LoVo (cell line): ENCODE data around the gene AATK.
"Not testable (repeated sequence)": the region's sequence is repeated elsewhere in the genome, so short reads cannot be mapped to it uniquely, and the experiment has no call there.

ENCODE experiments used
- DNase-seq: peaks from one replicate; pipeline ENCODE4 v3.0.0-alpha.2; 2016; ENCODE audit warnings: low spot score

AATK gene

GRCh38 chr17:81161536-81161935, 4.5 kb downstream of the AATK start:
- no peak for DNase-seq

- no peak for DNase-seq
These were observed 5.1 kb downstream of the AATK start for GRCh38 chr17:81160747-81161453.

- DNase-seq = no peak
These were observed 5.7 kb downstream of the AATK start for GRCh38 chr17:81160306-81160705.

- no peak for DNase-seq
These were observed 6.3 kb downstream of the AATK start for GRCh38 chr17:81159611-81160265.

- DNase-seq = no peak
These were observed 7.1 kb downstream of the AATK start for GRCh38 chr17:81158688-81159590.

- no peak for DNase-seq
These were observed 8.0 kb downstream of the AATK start for GRCh38 chr17:81157848-81158687.

GRCh38 chr17:81156866-81157805, 8.9 kb downstream of the AATK start:
- DNase-seq = no peak

GRCh38 chr17:81154961-81155360, 11.1 kb downstream of the AATK start:
- no peak for DNase-seq

- DNase-seq = not testable (repeated sequence)
These were observed 12.0 kb downstream of the AATK start for GRCh38 chr17:81154016-81154415.

- no peak for DNase-seq
These were observed 12.6 kb downstream of the AATK start for GRCh38 chr17:81153340-81153803.

- no peak for DNase-seq
These were observed 13.7 kb downstream of the AATK start for GRCh38 chr17:81152288-81152828.

- no peak for DNase-seq
These were observed 14.7 kb downstream of the AATK start for GRCh38 chr17:81151278-81151677.

- no peak for DNase-seq
These were observed 15.5 kb downstream of the AATK start for GRCh38 chr17:81150377-81151077.

- no peak for DNase-seq
These were observed 17.0 kb downstream of the AATK start for GRCh38 chr17:81148986-81149533.

GRCh38 chr17:81148571-81148970, 17.4 kb downstream of the AATK start:
- DNase-seq = no peak

- DNase-seq = no peak
These were observed 18.3 kb downstream of the AATK start for GRCh38 chr17:81147701-81148100.

- not testable (repeated sequence) for DNase-seq
These were observed 19.8 kb downstream of the AATK start for GRCh38 chr17:81146208-81146607.

- DNase-seq = no peak
These were observed 21.6 kb downstream of the AATK start for GRCh38 chr17:81144423-81144781.

- no peak for DNase-seq
These were observed 22.2 kb downstream of the AATK start for GRCh38 chr17:81143717-81144422.
